Measurements from ENCODE around the gene TDRD10. TPM values are rescaled to one million over a fixed set of nuclear protein-coding genes. Genes with fewer than 3 reads are reported as not detected.

TDRD10 gene
- total and polyA plus RNA-seq, 7 donors, result 0.50 to 2.3 (median 0.84) TPM

GRCh38 chr1:154594811-154595210 lies 92.8 kb downstream of the TDRD10 start:
- peaks cover 7% of the 10 kb centered on the region for H3K4me1 ChIP-seq
- TF ChIP-seq CTCF (IDR thresholded peaks at IDR 0.05), result no peak
- H3K9me3 ChIP-seq, result no peaks in the 10 kb centered on the region
- no peaks in the 10 kb centered on the region for H3K27me3 ChIP-seq (ENCODE audit: insufficient read depth in 3 of 3, low read length in 2 of 3)
- WGBS, 3 donors, result 88 to 93% (median 92%) methylated on average over 7 of the region's 7 CpGs
- no peak overlapping the region for H3K27ac ChIP-seq
- intact Hi-C loops (cut with DNase I), result no loop called here
- DNase-seq, result no peak
- peaks cover 19 to 96% of the 10 kb centered on the region in 2 donors for H3K36me3 ChIP-seq (ENCODE audit: insufficient read depth in 1 of 2, low read depth in 1 of 2)
- no peak for ATAC-seq
- no peak overlapping the region for H3K4me3 ChIP-seq

GRCh38 chr1:154595621-154596020 lies 93.6 kb downstream of the TDRD10 start:
- WGBS, 3 donors, result 82 to 96% (median 88%) methylated on average over 1 of the region's 1 CpG
- no peak for ATAC-seq

More at GRCh38 chr1:154595621-154596020, 93.6 kb downstream of the TDRD10 start:
- DNase-seq, result no peak
- H3K4me1 ChIP-seq, result peaks cover 7% of the 10 kb centered on the region
- intact Hi-C loops (cut with DNase I), result no loop called here
- H3K36me3 ChIP-seq (ENCODE audit: insufficient read depth in 1 of 2, low read depth in 1 of 2), result peaks cover 19 to 96% of the 10 kb centered on the region in 2 donors
- no peak overlapping the region for H3K27ac ChIP-seq
- TF ChIP-seq CTCF (IDR thresholded peaks at IDR 0.05), result no peak
- no peaks in the 10 kb centered on the region for H3K27me3 ChIP-seq (ENCODE audit: insufficient read depth in 3 of 3, low read length in 2 of 3)
- no peaks in the 10 kb centered on the region for H3K9me3 ChIP-seq
- no peak overlapping the region for H3K4me3 ChIP-seq

Other genes starting within 250 kb of the TDRD10 start
- gene HAX1, start 229.6 kb upstream of the TDRD10 start, total RNA-seq, result 100 to 1,000 TPM; 122 to 148 (median 136) TPM
- gene HAX1, start 229.6 kb upstream of the TDRD10 start, polyA plus RNA-seq, result 100 to 1,000 TPM; 110 to 154 (median 143) TPM
- gene AQP10, start 181.1 kb upstream of the TDRD10 start, total RNA-seq, result not detected
- gene AQP10, start 181.1 kb upstream of the TDRD10 start, polyA plus RNA-seq, result under 1 TPM in 1 of 3 donors, not detected in 2; 0.04 TPM
- gene ATP8B2, start 176.7 kb upstream of the TDRD10 start, total RNA-seq, result 1 to 10 TPM; 3.6 to 5.8 (median 4.0) TPM
- gene ATP8B2, start 176.7 kb upstream of the TDRD10 start, polyA plus RNA-seq, result 1 to 10 TPM; 1.3 to 3.4 (median 2.2) TPM
- gene IL6R, start 96.9 kb upstream of the TDRD10 start, total RNA-seq, result 100 to 1,000 TPM in 1 of 4 donors, 10 to 100 TPM in 3; 32.6 to 182 (median 80.9) TPM
- 10 to 100 TPM; 41.7 to 97.7 (median 80.8) TPM for gene IL6R, start 96.9 kb upstream of the TDRD10 start, polyA plus RNA-seq
- gene SHE, start 193 bp downstream of the TDRD10 start, total RNA-seq, result 1 to 10 TPM; 5.6 to 7.4 (median 7.0) TPM
- gene SHE, start 193 bp downstream of the TDRD10 start, polyA plus RNA-seq, result 1 to 10 TPM; 4.0 to 6.2 (median 4.3) TPM
- gene UBE2Q1, start 56.4 kb downstream of the TDRD10 start, total RNA-seq, result 10 to 100 TPM; 43.1 to 65.5 (median 54.8) TPM
- gene UBE2Q1, start 56.4 kb downstream of the TDRD10 start, polyA plus RNA-seq, result 10 to 100 TPM; 34.0 to 57.5 (median 50.8) TPM
- under 1 TPM in 1 of 4 donors, not detected in 3; 0.08 TPM for gene CHRNB2, start 65.6 kb downstream of the TDRD10 start, total RNA-seq
- under 1 TPM in 1 of 3 donors, not detected in 2; 0.01 TPM for gene CHRNB2, start 65.6 kb downstream of the TDRD10 start, polyA plus RNA-seq
- gene ADAR, start 106.0 kb downstream of the TDRD10 start, total RNA-seq, result 10 to 100 TPM; 21.1 to 34.8 (median 25.4) TPM
- gene ADAR, start 106.0 kb downstream of the TDRD10 start, polyA plus RNA-seq, result 10 to 100 TPM in 1 of 3 donors, 1 to 10 TPM in 2; 8.8 to 17.7 (median 9.1) TPM

All from psoas muscle (tissue), 8 donors.